ENCODE measurements around the gene FTL.

FTL gene

DNA sequence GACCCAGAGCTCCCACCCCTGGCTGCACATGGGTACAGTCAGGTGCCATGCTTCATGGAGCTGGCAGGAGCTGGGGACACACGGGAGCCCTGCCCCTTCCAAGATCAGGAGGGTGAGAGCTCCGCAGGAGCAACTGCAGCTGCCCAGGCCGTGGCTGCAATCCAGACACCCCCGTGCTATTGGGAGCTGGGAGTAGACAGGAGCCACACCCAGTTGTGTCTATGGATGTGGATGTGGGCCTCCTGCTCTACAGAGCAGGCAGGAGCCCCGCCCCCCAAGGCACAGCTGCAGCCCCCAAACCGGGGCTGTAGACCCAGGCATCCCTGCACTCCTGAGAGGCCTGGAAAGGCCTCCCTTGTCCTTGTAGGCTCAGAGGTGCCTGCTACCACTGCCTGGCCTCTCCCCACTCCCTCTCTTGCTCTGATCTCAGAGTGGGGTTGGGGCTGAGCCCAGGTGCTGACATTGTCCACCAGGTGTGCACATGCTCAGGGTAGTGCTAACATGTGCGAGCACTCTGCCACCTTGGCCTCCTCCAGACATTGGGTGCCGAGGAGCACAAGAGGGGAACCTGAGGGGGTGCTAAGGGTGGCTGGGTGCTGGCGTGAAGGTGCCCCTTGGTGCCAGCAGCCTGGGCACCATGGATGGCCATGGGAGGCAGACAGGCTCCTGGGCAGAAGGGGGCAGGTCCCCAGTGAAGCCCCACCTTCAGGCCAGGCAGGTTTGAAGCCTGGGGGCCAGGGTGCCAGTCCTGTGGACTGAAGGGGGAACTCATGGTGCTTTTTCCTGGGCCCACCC lies 18.4 kb upstream of the FTL start:
- DNase-seq, result no peak

DNA sequence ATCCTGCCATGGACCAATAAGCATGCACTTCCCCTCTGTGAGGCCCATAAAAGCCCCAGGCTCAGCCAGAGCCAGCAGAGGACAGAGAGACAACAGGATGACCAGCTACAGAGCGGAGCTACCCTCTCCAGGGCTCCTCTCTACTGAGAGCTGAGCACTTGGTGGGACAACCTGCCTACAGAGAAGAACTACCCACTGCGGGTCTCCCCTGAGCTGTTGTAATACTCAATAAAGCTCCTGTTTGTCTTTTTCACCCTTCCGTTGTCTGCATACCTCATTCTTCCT lies 17.9 kb upstream of the FTL start:
- DNase-seq, result no peak

DNA sequence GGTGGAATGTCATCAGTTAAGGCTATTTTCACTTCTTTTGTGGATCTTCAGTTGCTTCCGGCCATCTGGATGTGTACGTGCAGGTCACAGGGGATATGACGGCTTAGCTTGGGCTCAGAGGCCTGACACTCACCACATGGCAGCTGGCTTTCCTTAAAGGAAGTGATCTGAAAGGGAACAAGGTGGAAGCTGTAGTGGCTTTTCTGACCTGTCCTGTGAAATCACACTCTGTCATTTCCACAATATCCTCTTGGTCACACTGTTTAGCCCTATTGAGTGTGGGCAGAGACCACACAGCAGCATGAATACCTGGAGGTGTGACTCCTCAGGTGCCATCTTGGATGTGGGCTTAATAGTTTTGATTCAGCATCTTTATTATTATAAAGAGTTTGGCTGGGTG lies 14.9 kb upstream of the FTL start:
- peak; percentile 85 for DNase-seq

GRCh38 chr19:48950830-48951519 lies 14.1 kb upstream of the FTL start:
- DNase-seq, result no peak

DNA sequence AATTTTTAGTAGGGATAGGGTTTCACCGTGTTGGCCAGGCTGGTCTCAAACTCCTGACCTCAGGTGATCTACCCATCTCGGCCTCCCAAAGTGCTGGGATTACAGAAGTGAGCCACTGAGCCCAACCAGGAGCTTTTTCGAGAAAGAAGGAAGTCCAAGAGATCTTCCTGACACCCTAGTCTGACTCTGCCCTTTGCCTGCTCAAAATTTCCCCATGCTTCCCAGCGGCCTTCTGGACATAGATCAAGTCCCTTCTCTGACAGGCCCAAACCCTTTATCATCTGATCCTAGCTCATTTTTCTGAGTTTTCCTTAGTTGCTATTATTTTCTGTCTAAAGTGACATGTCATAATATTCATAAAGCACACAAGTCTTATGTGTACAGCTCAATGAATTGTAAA lies 12.0 kb upstream of the FTL start:
- no peak for DNase-seq

DNA sequence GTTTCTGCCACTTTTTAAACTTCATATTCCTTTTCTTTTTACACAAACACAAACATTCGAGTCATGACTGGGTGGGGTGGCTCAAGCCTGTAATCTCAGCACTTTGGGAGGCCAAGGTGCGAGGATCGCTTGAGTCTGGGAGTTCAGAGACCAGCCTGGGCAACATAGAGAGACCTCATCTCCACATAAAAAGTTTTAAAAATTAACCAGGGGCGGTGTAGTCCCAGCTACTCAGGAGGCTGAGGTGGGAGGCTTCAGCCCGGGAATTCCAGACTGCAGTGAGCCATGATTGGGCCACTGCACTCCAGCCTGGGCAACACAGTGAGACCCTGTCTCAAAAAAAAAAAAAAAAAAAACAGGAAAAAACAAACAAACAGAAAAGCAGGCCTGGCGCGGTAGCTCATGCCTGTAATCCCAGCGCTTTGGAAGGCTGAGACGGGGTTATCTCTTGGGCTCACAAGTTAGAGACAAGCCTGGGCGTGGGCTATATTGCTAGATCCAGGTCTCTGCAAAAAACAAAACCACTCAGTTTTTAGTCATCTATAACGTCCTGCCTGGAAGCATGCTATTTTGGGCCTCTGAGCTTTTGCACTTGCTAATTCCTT lies 11.0 kb upstream of the FTL start:
- no peak for DNase-seq

GRCh38 chr19:48954595-48955307 lies 10.4 kb upstream of the FTL start, which contains the start of gene BAX:
TSS of gene BAX (plus strand) at chr19:48954875. CDS start at chr19:48954929, 54 bp downstream.
- peak; percentile 97 for DNase-seq

DNA sequence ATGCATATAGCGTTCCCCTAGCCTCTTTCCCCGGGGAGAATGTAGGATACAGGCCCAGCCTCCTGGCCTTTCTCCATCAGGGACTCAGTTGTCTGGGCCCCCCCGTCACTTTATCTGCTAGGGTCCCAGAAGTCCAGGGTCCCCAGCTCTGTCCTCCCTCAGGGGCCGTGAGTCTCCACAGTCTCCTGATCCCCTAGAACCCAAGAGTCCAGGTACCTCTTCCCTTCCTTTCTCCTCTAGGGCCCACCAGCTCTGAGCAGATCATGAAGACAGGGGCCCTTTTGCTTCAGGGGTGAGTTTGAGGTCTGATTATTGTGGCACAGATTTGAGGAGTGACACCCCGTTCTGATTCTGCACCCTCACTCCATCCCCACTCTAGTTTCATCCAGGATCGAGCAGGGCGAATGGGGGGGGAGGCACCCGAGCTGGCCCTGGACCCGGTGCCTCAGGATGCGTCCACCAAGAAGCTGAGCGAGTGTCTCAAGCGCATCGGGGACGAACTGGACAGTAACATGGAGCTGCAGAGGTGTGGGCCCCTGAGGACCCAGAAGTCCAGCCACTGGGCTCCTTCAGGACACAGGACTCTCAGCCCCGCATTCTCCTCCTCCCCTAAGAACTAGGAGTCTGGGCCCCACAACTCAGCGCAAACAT lies 9.7 kb upstream of the FTL start:
- DNase-seq, result no peak

- no peak for DNase-seq
Measured at GRCh38 chr19:48958006-48958405, 7.1 kb upstream of the FTL start.

GRCh38 chr19:48959341-48960239 lies 5.5 kb upstream of the FTL start:
- DNase-seq, result peak; percentile 83

GRCh38 chr19:48961051-48961649 lies 4.0 kb upstream of the FTL start:
- peak; percentile 38 for DNase-seq

GRCh38 chr19:48961673-48962028 lies 3.5 kb upstream of the FTL start:
- no peak for DNase-seq

DNA sequence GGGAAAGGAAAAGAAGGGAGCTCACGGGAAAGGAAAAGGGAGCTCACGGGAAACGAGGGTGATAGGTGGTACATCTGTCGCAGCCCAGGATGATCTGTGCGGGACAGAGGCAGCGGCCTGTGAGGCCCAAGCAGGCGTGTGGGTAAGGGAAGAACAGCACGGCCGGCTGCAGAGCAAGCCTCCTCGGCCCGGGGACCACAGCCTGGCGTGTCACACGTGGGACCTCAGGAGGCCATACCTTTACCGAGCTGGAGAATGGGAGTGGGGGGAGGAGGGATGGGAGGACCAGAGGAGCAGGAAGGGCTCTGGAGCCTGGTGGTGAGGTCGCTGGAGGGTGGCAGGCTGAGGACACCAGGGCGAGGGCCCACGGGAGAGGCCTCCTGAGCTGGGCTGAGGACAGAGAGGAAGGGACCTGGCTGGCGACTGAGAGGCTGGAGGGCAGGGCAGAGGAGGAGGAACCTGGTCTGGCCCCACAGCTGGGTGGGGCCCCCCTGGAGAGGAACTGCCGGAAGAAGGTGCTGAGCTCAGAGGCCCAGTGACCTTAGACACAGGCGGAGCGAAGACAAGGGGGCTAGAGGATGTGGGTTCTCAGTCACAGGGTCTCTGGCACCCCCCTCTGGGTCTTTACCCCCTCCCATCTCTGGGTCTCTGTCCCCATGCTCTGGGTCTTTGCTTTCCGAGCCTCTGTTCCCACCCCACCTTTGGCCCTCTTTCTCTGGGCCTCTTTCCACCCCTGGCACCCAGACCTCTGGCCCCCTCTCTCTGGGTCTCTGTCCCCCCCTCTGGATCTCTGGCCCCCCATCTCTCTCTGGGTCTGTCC lies 2.9 kb upstream of the FTL start:
- DNase-seq, result peak; percentile 87

DNA sequence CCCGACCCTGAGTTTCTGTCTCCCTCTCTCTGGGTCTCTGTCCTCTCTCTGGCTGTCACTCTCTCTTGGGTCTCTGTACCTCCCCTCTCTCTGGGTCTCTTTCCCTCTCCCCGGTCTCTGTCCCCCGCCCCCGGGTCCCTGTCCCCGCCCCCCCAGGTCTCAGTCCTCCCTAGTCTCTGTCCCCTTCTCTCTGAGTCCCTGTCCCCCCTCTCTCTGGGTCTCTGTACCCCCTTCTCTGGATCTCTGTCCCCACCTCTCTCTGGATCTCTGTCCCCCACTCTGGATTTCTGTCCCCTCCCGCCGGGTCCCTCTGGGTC lies 2.3 kb upstream of the FTL start:
- DNase-seq, result no peak

- DNase-seq, result peak; percentile 75
Measured at GRCh38 chr19:48963371-48964204, 1.5 kb upstream of the FTL start.

GRCh38 chr19:48964205-48965039 lies 687 bp upstream of the FTL start:
- DNase-seq, result peak; percentile 69

- peak; percentile 78 for DNase-seq
Measured at GRCh38 chr19:48965806-48966540, 864 bp downstream of the FTL start.

Data from MV-4-11 (cell line).